ENCODE results near the gene FAM209B. TPM values are rescaled to one million over a fixed set of nuclear protein-coding genes. Genes with fewer than 3 reads are reported as not detected.

Gene FAM209B
- polyA plus RNA-seq, 3 donors, result 0.66 to 1.6 (median 0.84) TPM

DNA sequence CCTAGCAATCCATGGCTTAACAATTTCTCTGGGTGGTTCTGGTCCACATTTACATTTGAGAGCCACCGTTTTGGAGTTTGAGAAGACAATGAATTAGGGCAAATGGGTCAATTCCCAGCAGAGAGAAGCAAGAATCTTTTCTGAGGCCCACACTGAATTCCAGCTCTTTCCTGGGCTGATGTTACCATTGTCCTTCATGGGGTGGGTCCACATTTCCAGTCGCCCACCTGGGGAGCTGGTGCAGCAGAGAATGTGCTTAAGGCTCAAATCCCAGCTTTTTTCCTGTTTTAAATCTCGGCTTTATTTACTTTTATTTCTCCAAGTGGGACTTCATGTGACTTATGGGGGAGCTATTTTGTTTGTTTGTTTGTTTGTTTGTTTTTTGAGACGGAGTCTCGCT lies 51.9 kb downstream of the FAM209B start:
- Mint-ChIP-seq H3K9me3 (peaks cover 0 to 2% (median 0%) of the 10 kb centered on the region in 7 donors), H3K4me3 (no peak overlapping the region), H3K27ac (no peak overlapping the region), H3K4me1 (peaks cover 3% of the 10 kb centered on the region), H3K36me3 (no peaks in the 10 kb centered on the region), H3K27me3 (ENCODE audit: low read depth in 3 of 3) (peaks cover 2 to 15% (median 7%) of the 10 kb centered on the region in 3 donors)
- H3K4me2 ChIP-seq (replicated peaks; ENCODE audit: extremely low read depth, low read length, poor library complexity, severe bottlenecking), result no peak overlapping the region
- intact Hi-C loops (cut with micrococcal nuclease), result no loop called here
- H2AFZ ChIP-seq (ENCODE audit: insufficient read depth, low read depth, low read length, poor library complexity, severe bottlenecking), result no peak overlapping the region
- WGBS (ENCODE audit: insufficient coverage), result 89% methylated on average over 3 of the region's 5 CpGs
- no peaks in the 10 kb centered on the region for H3K9me3 ChIP-seq (replicated peaks in 1 of 2; ENCODE audit: control insufficient read depth in 1 of 2, insufficient read depth in 1 of 2, low read length in 2 of 2)
- no peaks in the 10 kb centered on the region for H3K4me1 ChIP-seq (ENCODE audit: control insufficient read depth in 1 of 2, insufficient read depth in 2 of 2, low read length in 2 of 2)
- H4K20me1 ChIP-seq (ENCODE audit: insufficient read depth, low read length), result no peaks in the 10 kb centered on the region
- H3K27me3 ChIP-seq (ENCODE audit: control insufficient read depth in 2 of 2, insufficient read depth in 2 of 2, low read length in 2 of 2), result no peaks in the 10 kb centered on the region
- no peak overlapping the region for H3K27ac ChIP-seq (ENCODE audit: low read depth in 1 of 2, low read length in 2 of 2)
- TF ChIP-seq CTCF (IDR thresholded peaks at IDR 0.05), result no peak
- H3K4me3 ChIP-seq (replicated peaks in 1 of 3; ENCODE audit: low read depth in 2 of 3, low read length in 3 of 3), result no peak overlapping the region
- no peak for DNase-seq
- H3K9ac ChIP-seq (ENCODE audit: insufficient read depth, low read length, poor library complexity, severe bottlenecking), result no peak overlapping the region
- no peaks in the 10 kb centered on the region for H3K36me3 ChIP-seq (replicated peaks in 1 of 2; ENCODE audit: control insufficient read depth in 1 of 2, insufficient read depth in 2 of 2, low read length in 2 of 2)
- H3K79me2 ChIP-seq (ENCODE audit: insufficient read depth, low read length), result no peaks in the 10 kb centered on the region

Other genes with a start within 250 kb of the FAM209B start
- 10 to 100 TPM; 15.2 to 41.3 (median 34.5) TPM for gene FAM210B, start 174.3 kb upstream of the FAM209B start, polyA plus RNA-seq
- 1 to 10 TPM; 1.4 to 1.7 (median 1.5) TPM for gene AURKA, start 141.0 kb upstream of the FAM209B start, polyA plus RNA-seq
- 10 to 100 TPM in 2 of 3 donors, 1 to 10 TPM in 1; 7.7 to 15.7 (median 10.7) TPM for gene CSTF1, start 140.6 kb upstream of the FAM209B start, polyA plus RNA-seq
- 1 to 10 TPM; 1.9 to 7.4 (median 6.1) TPM for gene CASS4, start 121.0 kb upstream of the FAM209B start, polyA plus RNA-seq
- 100 to 1,000 TPM in 2 of 3 donors, 10 to 100 TPM in 1; 74.3 to 163 (median 148) TPM for gene RTF2, start 64.6 kb upstream of the FAM209B start, polyA plus RNA-seq
- gene FAM209A, start 8.5 kb upstream of the FAM209B start, polyA plus RNA-seq, result 1 to 10 TPM in 1 of 3 donors, under 1 TPM in 1, not detected in 1; 0.19 to 3.6 TPM
- not detected for gene TFAP2C, start 96.1 kb downstream of the FAM209B start, polyA plus RNA-seq

Measured in CD14-positive monocyte (primary cell).